C4-2B (cell line): ENCODE data around the gene CS.

Source experiments
- H3K27ac ChIP-seq: fragments of 450-650 bp; 2 replicates; pipeline ENCODE4 v1.5.1; 2017
- CTCF ChIP-seq: fragments of 450-650 bp; conservative IDR thresholded peaks from 2 replicates; pipeline ENCODE4 v1.5.1; 2017; ENCODE audit warnings: mild to moderate bottlenecking
- ZFX ChIP-seq: fragments of 450-650 bp; IDR thresholded peaks from 2 replicates; pipeline ENCODE4 v1.6.1; 2017

Gene CS

GRCh38 chr12:56231184-56231582, 68.9 kb downstream of the CS start:
- no peak overlapping the region for H3K27ac ChIP-seq
- TF ChIP-seq ZFX, result no peak
- no peak for TF ChIP-seq CTCF

- TF ChIP-seq ZFX (no peak), CTCF (no peak)
- H3K27ac ChIP-seq, result no peak overlapping the region
Measured at GRCh38 chr12:56230432-56231183, 69.5 kb downstream of the CS start.

- no peak for TF ChIP-seq CTCF
- no peak for TF ChIP-seq ZFX
- no peak within 1 kb of the TSS for H3K27ac ChIP-seq
Measured at GRCh38 chr12:56229916-56230431, 70.2 kb downstream of the CS start, which contains the start of gene SLC39A5. TSS of gene SLC39A5 (plus strand) at chr12:56230051. CDS start at chr12:56231275, 1,224 bp downstream.

- no peak overlapping the region for H3K27ac ChIP-seq
- TF ChIP-seq ZFX (no peak), CTCF (no peak)
Measured at GRCh38 chr12:56229082-56229481, 71.0 kb downstream of the CS start.

GRCh38 chr12:56224954-56225353, 75.2 kb downstream of the CS start:
- TF ChIP-seq CTCF, result no peak
- TF ChIP-seq ZFX, result no peak
- H3K27ac ChIP-seq, result peak overlapping the region; percentile 93

GRCh38 chr12:56224102-56224701, 75.9 kb downstream of the CS start, which contains the start of gene NABP2:
TSS of gene NABP2 (plus strand) at chr12:56224342. CDS start at chr12:56224857, 515 bp downstream.
- peak; percentile 100 for TF ChIP-seq CTCF
- no peak for TF ChIP-seq ZFX
- H3K27ac ChIP-seq, result peak within 1 kb of the TSS; percentile 93

- H3K27ac ChIP-seq, result peak overlapping the region; percentile 93
- no peak for TF ChIP-seq ZFX
Measured at GRCh38 chr12:56223571-56224101, 76.5 kb downstream of the CS start.
